HG02981 (cell line): ENCODE measurements around the gene RAD51B.

ENCODE experiments used
- ATAC-seq: cut with Tn5 transposase; IDR thresholded peaks from one replicate; pipeline ENCODE4 v1.9.1; 2021; ENCODE audit warnings: mild to moderate bottlenecking, moderate library complexity; ENCODE audit not compliant: unreplicated experiment

Gene RAD51B

DNA sequence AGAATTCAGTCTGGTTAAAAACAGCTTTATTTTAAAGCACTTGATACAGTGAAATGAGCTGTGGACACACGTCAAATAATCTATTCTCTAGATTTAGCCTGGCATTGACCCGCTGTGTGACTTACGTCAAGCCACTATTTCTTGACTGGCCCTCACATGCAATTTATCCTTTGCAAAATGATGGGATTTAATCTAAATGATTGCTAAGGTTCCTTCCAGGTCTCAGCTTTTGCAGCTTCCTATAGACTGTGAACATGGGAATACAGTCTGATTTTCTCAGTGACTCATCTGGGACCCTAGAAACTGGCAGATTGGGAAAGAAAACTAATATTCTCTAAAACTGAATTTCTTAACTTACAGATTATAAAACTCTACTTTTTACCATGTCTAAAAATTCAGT lies 409.1 kb downstream of the RAD51B start:
- no peak for ATAC-seq

DNA sequence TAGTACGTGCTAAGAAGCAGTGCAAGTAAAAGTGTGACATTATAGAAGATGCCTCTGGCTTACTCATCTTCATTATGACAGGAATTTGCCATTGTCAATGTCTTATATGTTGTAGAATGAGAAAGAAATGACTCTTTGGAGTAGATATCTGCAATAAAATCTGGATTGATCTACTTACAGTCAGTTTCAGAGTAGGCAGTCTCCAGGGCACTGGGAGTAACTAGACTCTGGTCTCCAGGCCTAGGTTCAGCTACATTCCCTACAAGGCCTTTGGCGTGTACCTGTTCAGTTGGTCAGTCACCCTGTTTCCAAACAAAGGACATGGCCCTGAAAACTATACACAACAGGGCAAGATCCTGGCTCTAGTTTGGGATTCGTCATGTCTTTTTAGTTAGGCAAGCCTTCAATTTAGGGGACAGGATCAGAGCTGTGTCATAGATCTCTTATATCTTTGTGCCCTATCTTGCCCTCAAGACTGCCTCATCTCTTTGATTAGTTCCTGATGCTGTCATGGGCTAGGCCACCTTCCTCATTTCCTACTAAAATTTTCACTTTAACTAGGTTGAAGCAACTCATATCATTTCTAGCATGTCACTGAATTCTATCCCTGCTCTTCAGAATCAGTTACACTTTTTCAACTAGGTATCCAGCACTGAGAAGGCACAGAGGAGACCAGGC lies 410.0 kb downstream of the RAD51B start:
- ATAC-seq = no peak

DNA sequence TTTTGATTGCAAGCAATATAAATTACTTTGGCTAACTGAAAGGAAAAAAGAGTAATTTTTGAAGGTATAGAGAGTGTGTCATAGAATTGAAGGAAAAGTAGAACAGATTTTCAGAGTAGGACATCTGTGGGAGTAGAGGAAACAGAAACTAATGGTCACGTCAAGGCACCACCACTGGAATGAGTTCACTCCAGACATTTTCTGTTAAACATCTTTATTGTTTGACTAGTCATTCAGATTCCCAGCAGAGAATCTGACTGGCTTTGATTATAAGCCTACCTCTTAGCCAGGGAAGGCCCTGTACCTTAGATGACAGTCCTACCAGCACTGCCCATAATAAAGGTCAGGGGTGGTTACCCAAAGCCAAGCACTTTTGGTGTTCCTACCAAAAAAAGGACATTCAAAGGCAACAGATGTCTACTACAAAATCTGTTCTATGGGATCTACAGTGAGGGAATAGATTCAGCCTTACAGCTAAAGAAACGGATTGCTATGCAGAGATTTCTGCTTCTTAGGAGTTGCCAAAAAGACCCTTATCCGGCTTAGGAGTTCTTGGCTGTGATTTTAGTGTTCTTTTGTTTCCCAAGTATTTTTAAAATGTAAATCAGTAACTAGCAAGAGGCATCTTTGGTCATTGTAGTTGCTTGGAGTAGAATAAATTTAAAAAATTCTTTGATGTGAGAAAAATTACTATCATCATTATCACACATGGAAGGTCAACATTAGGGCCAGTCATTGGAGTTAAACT lies 410.8 kb downstream of the RAD51B start:
- ATAC-seq = no peak

DNA sequence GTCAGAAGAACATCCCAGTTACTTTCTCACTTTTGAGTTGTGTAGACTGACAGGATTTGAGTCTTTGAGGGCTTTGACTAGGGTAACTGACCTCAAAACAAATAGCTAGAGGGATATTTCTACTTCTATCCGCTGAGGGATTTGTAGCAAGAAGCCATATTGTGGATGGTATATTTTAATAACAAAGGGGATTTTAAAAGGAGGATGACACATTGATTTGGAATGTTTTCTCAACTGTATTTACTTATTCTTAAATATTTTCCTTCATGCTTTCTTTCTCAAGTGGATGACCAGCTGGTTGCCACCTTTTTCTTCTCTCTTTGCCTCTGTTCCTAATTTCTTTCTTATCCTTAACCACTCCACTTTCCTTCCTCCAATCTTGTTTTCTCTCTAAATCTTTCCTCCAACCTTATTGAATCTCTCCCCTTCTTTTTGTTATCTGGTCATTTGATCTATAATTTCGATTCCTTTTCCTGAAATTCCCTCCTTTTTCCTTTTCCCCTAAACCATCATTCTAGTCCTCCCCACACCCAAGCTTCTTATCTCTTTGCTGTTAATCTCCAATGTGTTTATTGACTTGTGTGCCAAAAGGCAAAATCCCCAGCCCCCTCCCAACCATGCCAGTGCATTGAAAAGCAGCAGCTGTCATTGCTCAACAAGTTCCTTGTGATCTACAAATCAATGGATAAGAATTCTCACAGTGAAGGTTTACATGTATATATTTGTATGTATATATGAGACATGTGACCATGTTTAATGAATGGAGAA lies 411.6 kb downstream of the RAD51B start:
- no peak for ATAC-seq

DNA sequence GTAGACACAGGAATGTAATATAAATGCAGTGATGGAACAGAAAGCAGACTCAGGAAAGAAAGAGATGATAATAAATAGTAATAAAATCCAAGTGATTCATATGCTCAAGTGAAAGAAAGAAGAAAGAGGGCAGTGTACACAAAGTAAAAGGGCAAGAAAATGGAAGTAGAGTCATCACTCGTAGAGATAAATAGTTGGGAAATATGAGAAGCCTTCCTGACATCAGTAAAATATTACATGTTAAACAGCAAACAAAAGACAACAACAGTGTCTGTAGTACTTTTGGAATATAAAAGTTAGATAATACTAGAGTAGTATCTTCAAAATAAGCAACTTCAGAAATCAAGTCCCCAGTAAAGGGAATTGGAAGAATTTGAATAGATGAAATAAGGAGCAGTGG lies 412.3 kb downstream of the RAD51B start:
- ATAC-seq = no peak

DNA sequence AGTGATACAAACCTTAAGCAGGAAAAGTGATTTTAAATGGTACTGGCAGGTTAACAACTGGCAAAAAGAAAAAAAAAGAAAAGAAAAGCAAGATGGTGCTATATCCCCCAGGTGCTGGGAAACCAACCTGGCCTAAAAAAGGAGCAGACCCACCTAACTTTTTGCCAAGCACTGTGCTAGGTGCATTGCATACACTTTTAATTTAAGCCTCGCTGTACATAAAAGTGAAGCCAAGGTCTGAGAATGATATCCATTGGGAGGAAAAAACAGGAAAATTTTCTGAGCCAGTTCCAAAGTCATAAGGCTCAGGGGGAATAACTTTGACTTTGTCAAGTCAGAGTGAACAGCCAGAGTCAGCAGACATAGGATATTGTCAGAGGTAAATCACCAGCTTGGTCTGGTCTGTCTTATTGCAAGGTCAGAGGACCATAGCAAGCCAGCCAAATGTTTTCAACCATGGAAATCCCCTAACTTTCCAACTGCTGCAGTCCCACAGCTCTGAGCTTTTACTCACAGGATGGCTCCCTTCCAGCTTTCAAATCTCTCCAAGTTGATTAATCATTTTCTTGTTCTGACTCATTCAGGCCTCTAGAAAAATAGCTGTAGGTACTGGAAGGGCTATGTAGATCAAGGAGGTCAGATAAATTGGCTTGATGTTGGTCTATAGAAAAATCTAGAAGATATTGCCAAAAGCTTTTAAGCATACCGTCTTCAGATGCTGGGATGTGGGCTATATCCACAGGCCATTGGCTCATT lies 412.9 kb downstream of the RAD51B start:
- ATAC-seq = peak; percentile 83

DNA sequence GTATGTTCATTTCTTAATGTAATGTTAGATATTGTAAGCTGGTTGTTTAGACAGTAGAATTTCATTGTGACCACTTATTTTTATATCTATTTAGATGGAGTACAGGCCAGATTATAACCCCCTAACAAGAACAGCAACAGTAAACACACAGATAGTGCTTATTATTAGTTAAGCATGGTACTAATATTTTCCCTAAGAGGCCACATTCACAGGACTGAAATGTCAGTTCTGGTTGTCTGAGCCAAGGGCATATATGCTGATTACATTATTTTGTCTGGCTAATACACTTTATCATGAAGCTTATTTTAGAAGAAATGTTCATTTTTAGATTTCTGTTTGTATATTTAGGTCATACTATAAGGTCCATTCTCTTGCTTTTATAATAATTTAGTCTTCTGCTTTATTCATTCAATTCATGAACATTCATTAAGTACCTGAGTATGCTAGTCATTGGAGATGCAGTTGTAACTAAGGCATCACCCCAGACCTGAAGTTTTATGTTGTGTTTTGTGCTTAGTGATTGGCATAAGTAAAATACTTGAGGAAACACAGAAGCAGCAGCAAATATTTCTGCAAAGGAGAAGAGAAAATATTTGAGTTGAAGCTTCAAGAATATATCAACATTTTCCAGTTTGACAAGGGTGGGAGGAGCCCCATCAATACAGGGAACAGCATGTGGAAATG lies 413.7 kb downstream of the RAD51B start:
- no peak for ATAC-seq

DNA sequence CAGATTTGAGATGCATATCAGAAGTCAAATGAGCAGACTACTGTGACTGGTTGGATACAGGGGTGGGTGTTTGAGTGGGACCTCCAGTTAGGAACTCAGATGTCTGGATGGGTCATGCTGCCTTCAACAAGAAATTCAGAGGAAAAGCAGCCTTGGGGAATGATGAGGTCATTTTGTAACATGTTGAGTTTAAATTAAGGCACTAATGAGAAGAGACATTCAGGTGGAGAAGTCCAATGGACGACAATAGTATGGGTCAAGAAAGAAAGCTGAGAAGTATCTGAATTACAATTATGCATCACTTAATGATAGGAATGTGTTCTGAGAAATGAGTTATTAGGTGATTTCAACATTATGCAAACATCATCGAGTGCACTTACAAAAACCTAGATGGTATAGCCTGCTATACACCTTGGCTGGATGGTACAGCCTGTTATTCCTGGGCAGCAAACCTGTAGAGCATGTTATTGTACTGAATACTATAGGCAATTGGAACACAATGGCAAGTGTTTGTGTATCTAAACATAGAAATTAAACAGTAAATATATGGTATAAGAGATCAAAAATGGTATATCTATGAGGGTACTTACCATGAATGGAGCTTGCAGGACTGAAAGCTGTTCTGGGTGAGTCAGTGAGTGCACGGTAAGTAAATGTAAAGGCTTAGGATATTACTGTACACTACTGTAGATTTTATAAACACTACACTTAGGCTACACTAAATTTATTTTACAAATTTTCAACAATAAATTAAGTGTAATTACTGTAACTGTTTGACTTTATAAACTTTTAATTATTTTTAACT lies 414.7 kb downstream of the RAD51B start:
- ATAC-seq = no peak

DNA sequence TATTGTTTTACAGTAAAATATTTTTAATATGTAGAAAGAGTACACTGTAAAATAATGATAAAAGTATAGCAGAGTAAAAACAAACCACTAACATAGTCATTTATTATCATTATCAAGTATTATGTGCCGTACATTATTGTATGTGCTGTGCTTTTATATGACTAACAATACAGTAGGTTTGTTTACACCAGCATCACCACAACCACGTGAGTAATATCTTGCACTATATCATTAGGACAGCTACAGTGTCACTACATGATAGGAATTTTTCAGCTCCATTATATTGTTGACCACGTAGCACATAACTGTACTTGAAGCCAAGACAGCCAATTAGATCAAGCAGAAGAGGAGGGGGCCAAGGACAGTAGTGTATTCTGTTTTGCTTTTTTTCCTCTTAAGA lies 415.4 kb downstream of the RAD51B start:
- no peak for ATAC-seq

DNA sequence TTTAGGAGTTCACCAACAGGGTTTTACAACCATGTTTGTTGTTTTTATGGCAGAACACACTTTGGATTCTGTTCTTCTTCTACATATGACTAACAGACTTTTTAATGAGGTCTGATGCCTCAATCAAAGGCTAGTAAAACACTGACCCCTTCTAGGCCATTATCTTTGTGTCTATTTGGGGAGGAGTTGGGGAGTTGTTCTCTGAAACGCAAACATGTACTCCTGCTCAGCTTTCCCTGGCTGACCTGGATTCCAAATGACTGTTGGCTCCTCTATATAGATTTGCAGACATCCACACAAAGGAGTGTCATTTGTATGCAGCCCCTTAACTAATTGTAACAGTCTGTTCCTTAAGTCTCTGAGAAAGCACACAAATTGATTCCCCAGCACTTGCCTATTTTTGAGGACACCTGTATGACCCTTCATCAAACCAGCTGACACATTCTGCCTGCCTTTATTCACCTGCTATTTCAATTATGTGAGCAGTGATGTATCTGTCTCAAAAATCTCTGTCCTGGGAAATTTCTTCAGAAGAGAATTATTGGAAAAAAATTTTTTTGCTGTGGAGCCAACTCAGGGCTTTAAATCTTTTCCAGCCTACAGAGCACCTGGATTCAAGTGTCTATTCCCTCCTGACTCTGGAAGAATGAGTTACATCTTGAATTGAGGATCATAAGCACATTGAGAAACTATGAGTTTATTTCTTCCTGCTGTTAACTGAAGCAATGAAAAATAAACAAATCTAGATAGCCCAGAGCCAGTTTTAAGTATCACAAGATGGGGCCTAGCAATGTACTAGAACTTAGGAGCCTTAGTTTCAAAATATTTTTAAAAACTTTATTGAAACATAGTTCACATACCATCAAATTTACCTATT lies 417.2 kb downstream of the RAD51B start:
- no peak for ATAC-seq

DNA sequence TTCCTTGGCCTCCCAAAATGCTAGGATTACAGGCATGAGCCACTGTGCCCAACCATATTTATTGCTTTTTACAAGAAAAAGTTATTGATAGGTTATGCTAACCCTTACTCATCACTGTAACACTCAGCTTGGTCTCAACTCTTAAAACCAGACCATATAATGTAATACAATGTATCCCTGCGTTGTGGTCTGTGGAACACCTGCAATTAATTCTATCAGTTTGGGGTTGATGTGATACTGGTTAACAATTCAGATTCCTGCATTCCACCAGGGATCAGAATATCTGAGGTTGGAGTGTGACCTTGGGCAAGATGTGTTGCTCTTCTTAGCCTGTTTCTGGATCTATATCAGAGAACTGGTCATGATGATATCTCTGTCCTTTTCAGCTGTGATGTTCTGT lies 419.0 kb downstream of the RAD51B start:
- ATAC-seq = no peak

DNA sequence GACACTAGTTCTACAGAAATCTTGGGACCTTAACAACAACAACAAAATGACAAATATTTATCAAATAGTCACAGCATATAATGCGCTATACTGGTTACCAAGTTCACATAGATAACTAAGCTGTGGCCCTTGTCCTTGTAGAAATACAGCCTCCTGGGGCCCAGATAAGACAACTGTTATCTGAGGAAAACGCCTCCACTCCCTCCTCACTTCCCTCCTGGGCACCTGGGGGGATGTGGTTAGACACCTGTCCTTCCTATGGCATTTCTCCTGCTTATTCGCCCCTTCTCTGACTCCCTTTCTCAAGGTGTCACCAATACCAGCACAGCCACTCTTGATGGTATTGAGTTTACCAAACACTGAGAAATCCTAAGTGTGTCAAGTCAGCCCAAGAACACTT lies 419.4 kb downstream of the RAD51B start:
- ATAC-seq = no peak

DNA sequence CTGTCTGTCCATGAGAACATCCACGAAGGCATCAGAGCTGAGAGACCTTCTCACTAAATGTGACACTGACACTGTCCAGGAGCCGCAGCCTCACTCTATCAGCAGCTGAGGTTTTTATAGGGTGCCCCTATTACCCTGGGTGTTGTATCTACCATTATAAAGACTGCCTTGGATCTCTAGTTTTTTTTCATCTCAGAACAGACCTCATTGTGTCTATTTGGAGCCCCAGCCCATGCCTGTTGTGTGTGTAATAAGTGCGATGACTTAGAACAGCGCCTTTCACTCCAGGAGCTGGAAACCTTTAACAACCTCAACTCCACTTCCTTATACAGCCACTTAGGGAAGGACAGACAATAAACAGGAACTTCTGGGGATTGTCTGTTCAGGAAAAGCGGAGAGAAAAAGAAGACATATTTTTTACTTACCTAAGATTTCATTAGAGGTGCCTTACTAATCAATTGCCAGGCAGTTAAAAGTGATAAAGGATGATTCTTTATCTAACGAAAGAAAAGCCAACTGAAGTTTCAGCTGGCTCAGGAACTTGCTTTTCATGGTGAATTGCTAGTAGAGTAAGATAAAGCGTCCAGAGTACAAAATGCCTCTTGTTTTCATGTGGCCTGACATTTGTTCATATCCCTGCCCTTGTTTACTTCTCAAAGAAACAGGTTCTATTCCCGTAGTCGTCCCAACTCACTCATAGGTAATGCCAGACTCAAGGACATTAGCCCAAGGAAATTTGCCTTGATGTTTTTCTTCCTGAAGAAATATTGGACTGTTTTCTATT lies 420.6 kb downstream of the RAD51B start:
- no peak for ATAC-seq

DNA sequence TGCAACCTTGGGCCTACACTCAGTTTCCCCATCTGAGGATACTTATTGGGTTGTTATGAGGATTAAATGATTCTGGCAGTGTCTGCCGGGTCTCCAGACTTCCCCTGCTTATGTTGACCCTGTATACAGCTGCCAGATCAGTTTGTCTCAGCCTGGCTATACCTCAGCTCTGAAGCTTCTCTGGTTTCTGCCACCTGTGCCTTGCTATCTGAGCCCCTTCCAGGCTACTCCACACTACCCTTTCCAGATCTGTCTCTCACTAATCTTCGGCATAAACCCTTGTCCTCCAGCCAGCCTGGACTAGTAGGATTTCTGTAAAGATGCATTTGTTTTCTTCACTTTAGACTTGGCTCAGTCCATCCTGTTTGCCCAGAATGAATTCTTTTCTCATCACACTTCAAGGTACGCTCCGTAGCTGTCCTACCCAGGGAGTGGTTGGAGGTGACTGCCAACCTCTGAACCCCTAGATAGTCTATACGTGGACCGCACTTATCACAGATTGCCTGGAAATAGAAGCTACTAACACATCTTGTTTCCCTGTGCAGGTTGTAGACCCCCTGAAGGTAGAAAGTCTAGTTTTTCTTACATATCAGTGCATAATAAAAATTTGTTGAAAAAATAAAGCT lies 422.4 kb downstream of the RAD51B start:
- no peak for ATAC-seq

DNA sequence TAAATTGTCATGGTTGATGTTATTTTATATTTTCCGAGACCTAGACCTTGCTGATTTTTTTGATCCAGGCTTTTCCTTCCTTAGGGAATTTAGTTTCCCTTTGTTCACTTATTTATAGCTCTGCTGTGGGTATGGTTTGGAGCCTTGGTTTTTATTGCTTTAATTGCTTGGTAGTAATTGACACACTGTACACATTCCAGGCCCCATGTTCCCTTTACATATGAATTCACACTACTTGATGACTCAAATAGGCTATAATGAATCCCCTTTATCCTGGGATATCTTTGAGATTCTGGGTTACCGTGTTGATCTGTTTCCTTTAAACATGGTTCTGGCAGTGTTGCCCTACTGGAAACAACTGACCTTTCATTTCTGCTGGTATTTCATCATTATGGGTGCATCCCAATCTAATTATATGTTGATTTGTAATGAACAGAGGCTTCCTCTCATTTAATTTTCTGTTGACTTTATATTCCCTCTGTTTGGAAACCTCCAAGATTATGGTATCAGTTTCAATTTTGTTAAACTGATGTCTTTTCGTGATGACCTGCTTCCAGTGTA lies 424.0 kb downstream of the RAD51B start:
- no peak for ATAC-seq

DNA sequence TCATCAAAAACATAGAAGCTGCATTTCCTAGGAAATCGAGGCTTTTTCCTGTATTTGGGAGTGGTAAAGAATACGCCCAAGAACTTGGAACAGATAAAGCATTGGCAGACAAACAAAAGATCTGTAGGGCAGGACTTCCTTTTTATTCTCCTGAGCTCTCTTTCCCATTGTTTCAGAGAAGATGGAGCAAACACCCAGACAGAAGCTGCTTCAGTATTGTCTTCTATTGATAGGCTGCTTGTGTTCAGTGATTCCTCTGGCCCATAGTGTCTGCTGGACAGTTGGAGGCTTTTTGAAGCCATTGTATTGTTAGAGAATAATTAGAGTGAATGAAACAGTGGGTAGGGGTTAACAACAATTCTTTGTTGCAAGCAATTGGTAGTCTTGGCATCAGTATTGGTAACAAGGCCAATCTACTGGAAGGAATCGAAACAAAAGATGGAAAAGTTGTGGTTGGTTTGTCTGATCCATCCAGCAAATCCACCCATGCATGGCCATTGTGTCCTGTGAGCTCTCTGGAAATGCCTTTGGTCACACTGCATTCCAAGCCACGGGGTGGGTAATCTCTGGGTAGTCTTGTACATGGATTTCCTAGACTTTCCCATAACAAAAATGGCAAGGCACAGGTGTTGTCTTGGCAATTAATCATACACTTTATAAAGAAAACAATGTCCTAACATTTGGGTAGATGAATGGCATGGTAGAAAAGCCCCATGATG lies 424.8 kb downstream of the RAD51B start:
- no peak for ATAC-seq
